NCI-H1092 treated with DMSO at 0.1 percent for 48 hours (cell line): ENCODE measurements around the gene NBDY.

Experiments
- DNase-seq: peaks from one replicate; lab custom pipeline; 2025; lab: John Stamatoyannopoulos, UW

NBDY gene

DNA sequence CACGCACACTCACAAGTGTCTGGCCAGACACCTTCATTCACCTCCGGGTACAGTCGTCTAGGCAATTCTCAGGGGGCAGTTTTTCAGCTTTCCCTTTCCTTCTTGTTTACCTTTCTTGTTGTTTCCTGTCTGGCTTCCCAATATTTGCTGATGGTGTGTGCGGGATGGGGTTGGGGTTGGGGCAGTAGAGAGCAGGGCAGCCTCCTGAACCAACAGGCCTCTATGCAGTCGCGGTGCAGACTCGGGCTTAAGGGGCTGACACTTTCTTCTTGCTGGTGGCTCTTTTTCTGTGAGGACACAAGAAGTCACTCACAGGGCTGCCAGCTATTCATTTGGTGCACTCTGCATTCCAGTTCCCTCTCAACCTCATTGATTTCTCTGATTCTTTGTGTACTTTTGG, 56.4 kb downstream of the NBDY start:
- no peak for DNase-seq

DNA sequence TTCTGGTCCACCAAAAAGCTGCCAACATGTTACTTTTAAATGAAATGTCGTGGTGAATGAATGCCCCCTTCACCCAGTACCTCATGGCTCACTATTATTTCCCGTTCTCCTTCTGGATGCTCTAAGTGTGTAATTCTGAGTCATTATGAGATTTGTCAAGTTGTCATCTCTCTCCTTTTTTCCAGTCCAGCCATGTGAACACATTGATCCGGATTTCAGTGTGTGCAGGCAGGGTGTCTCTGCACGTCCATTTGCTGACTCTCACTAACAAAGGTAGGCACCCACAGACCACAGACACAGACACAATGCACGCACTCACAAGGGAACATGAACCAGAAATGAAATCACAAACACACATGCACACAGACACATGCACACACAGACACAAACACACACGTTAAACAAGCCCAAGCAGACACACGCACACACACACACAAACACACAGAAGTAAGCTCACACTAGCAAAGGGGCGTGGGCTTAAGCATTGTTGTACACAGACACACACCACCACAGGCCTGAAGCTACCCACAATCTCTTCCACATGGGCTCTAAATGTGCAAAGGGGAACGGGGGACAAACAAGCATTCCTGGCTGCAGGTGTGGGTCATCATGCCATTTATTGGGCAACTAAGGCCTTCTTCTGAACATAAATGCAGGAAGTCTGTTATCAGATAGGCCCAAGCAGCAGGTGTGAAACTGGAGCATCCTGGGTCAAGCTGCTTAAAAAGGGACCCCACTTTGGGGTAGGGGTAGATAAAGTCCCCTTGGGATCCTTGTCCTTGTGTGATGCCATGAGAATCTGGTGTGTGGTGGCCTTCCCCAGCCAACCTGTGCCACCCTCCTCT, 58.1 kb downstream of the NBDY start:
- no peak for DNase-seq

DNA sequence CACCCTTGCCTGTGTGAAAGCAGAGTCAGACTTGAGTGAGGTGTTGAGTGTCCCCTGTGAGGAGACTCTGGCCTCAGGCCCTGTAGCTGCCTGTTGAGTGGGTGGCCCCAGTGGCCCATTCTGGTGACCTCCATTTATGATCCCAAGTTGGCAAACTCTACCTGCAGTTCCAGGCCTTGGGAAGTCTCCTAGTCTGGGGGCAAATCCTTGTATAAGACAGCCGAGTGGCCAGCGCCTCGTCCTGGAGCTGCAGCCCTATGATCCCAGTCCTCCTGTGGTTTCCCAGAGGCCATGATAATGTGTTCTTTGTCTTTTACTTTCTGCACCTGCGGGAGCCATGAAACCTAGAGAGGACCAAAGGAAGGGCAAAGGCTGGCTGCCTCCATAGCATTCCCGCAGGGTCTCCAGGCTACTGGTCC, 58.7 kb downstream of the NBDY start:
- DNase-seq: no peak

DNA sequence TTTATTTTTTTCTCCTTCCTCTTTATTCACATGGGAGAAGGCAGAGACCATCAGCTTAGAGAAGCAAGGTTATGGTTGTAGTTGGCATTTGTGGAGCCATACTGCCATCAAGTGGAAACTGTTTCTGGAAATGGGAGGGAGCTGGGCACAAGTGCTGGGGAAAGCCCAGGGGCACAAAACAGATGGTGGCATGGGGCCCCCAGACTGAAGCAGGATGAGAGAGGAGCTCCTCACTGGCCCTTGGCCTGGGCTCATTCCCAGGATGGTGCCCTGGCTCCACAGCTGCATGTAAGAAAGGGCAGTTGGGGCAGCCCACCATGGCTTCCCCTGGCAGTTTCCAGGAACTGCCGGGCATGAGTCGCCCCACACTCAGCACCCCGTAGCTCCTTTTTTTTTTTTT, 59.2 kb downstream of the NBDY start:
- no peak for DNase-seq

DNA sequence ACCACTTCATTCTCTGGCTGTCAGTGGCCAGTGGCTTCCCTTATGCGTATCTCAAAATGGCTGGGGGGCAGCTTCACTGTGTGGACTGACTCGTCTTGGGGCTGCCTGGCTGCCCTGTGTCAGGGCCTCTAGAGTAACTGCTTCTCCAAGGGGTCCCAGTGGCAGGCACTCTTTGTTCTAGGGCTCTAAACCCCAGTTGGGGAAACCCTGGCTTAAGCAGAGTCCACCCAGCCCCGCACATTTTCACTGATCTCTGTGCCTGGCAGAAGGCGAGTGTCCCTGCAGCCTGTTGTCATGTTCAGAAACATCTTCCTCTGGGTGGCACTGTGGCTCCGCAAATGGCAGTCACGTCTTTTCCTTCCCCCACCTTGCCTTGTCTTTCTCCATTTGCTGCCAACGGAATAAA, 59.7 kb downstream of the NBDY start:
- DNase-seq: no peak

DNA sequence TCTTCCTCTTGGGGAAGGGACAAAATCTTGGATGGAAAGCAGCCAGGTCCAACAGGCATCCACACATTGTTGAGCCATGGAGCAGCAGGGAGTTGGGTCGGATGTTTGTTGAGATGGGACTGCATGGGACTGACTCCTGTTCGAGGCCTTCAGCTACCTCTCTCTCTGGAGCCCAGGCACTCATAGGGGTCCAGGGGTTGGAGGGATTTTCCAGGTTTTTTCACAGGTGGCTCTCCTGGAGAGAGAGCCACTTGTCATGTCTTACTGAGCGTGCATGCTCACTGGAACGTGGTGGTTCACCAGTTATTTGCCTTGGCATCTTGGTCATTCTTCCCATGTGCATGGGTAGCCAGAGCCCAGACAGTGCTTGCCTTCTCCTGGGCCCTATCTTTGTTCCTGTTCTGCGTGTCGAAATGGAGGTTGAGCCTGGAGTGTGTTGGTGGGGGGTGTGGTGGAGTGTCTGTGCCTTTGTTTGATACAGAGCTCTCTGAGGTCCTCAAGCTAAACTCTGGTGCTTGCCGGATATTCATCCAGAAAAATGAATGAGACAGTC, 60.6 kb downstream of the NBDY start:
- DNase-seq: no peak

DNA sequence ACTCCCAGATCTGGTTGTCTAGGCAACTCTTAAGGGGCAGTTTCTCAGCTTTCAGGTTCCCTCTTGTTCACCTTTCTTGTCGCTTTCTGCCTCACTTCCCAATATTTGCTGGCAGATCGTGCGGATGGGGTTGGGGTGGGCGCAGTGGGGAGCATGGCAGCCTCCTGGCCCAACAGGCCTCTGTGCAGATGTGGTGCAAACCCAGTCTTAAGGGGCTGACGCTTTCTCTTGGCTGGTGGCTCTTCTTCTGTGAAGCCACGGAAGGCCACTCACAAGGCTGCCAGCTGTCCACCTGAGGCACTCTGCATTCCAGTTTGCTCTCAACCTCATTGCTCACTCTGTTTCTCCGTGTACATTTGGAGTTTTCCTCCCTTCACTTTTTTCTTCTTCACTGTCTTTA, 61.7 kb downstream of the NBDY start:
- no peak for DNase-seq

DNA sequence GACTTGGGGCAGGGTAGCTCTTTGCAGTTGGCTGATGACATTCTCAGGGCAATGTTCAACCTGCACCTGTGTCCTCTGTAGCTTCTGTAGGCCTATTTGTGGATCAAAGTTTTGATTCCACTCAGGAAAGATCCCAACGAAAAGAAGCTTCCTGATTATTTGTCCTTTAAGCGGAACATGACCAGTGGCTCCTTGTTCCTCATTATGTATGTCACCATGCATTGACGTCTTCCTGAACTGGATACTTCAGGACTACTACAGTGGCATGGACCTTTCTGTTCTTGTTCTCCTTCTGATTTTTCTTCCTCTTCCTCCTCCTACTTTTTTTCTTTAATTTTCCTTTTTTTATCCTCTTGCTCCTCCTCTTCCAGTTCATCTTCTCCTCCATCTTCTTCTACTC, 62.4 kb downstream of the NBDY start:
- DNase-seq: no peak

DNA sequence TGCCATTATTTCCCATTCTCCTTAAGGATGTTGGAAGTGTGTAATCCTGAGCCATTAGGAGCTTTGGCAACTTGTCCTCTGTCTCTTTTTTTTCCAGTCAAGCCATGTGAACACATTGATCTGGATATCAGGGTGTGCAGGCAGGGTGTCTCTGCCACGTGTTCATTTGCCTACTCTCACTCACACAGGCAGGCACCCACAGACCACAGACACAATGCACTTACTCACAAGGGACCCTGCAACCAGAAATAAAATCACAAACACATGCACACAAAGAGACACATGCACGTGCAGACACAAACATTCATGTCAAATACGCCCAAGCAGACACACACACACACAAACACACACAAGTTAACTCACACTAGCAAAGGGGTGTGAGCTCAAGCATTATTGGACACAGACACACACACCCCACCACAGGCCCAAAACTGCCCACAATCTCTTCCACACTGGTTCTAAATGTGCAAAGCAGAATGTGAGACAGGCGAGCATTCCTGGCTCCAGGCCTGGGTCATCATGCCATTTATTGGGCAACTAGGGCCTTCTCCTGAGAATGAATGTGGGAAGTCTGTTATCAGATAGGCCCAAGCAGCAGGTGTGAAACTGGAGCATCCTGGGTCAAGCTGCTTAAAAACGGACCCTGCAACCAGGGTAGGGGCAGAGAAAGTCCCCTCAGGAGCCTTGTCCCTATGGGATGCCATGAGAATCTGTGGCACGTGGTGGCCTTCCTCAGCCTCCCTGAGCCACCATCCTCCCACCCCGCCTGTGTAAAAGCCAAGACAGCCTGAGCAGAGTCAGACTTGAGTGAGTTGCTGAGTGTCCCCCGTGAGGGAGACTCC, 63.4 kb downstream of the NBDY start:
- no peak for DNase-seq

DNA sequence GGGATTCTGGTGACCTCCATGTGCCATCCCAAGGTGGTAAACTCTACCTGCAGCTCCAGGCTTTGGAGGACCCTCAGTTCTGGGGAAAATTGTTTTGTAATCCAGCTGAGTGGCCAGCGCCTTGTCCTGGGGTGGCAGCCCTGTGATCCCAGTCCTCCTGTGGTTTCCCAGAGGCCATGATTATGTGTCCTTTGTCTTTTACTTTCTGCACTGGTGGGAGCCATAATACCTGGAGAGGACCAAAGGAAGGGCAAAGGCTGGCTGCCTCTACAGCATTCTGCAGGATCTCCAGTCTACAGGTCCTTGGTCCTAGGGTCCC, 64.0 kb downstream of the NBDY start:
- DNase-seq: no peak

DNA sequence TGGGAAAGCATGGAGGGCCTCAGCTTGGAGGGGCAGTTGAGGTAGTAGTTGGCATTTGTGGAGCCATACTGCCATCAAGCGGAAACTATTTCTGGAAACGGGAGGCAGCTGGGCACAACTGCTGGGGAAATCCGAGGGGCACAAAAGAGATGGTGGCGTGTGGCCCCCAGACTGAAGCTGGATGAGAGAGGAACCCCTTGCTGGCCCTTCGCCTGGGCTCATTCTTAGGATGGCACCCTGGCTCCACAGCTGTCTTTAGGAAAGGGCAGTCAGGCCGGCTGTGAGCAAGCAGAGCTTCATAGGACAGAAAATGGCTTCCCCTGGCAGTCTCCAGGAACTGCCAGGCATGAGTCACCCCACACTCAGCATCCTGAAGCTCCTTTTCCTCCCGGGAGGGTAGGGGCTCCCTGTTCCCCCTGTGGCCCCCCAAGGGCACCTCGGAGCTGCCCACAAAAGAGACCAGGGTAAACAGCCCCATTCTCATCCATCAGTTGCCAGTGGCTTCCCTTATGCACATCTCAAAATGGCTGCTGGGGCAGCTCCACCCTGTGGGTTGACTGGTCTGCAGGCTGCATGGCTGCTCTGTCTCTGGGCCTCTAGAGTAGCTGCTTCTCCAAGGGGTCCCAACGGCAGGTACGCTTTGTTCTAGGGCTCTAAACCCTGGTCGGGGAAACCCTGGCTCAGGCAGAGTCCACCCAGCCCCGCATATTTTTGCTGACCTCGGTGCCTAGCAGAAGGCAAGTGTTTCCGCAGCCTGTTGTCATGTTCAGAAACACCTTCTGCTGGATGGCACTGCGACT, 64.7 kb downstream of the NBDY start:
- no peak for DNase-seq

DNA sequence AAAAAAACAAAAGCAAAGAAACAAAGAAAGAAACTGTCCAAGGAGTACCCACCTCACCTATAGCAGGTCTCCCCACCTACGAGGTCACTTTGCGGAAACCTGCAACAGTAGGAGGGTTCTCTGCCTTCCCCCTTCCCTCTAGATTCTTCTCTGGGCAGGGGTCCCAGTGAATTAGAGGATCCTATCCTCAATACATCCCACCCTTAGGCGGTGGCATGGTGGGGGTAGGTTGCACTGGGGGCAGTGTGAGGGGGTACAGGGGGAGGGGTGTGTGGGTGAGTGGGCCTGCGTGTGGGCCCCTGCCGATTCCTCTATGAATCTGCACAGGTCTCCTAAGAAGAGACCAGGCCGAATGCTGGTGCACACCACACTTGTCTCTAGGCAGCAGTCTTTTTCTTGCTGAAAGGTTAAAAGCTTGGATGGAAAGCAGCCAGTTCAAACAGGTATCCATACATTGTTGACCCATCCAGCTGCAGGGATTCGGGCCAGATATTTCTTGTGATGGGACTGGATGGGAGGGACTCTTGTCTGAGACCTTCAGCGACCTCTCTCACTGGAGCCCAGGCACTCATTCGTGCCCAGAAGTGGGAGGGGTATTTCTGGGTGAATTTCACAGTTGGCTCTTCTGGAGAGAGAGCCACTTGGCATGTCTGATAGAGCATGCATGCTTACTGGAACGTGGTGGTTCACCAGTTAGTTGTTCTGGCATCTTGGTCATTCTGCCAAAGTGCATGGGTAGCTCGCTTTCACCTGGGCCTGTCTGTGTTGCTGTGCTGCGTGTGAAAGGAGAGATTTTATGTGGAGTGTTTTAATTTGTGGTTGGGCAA, 65.6 kb downstream of the NBDY start:
- peak; percentile 67 for DNase-seq

DNA sequence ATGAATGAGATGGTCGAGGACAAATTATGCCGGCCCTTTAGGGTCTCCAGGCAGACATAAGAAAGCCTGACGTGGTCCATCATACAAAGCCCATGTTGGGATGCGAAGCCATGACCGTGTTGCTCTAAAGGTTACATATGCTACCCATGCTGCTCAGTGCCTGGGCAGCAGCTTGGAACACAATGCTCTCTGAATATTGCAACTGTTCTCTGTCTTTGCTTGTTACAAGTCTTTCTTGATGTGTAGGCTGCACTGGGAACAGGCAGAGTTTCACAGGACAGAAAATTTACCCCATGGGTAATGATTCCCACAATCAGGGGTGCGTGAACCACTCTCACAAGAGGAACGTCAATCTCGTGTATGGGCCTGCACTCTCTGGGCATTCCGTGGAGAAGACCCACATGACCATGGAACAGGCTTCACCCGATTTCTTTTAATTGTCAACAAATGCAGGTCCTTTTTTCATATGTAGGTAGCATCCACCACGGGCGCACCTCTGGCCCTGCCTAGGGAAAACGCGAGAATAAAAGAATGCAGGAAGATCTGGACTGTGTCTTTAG, 66.3 kb downstream of the NBDY start:
- DNase-seq: no peak

DNA sequence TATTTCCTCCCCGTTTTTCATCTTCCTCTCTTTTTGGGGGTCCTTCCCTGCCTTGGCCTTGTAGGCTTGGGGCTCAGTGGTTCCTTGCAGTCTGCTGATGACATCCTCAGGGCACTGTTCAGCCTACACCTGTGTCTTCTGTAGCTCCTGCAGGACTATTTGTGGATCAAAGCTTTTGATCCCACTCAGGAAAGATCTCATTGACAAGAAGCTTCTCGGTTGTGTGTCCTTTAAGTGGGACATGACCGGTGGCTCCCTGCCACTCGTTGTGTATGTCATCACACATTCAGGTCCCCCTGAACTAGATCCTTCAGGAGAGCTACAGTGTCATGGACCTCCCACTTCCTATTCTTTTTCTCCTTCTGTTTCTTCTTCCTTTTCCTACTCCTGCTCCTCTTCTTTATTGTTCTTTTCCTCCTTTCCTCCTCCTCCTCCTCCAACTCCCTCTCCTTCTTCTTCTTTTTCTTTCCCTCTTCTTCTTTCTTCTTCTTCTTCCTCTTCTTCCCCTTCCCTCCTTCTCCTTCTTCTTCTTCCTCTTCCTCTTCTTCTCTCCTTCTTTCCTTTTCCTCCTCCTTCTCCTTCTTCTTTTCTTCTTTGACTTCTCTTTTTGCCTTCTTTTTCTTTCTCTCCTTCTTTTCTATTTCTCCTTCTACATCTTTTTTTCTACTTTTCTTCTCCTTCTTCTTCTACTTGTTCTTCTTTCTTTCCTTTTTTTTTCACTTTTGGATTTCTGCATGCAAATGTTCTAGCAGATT, 67.8 kb downstream of the NBDY start:
- DNase-seq: no peak

DNA sequence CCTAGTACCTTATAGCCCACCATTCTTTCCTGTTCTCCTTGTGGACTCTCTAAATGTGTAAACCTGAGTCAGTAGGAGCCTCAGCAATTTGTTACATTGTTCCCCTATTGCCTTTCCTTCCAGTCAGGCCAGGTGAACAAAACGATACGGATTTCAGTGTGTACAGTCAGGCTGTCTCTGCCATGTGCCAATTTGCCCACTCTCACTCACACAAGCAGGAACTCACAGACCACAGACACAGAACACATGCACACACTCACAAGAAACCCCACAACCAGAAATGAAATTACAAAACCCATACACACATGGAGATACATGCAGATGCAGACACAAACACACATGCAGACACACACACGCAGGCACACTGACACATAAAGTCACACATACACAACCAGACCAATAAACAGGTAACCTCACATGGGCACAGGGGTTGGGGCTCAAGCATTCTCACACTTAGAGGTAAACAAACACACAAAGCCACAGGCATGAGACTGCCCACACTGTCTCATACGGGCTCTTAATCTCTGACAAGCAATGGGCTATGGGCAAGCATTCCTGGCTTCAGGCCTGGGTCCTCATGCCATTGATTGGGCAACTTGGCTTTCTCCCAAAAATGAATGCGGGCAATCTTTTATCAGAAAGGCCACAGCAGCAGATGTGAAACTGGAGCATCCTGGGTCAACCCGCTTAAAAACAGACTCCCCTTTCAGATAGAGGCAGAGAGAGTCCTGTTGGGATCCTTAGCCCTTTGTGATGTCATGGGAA, 68.7 kb downstream of the NBDY start:
- DNase-seq: peak; percentile 33

DNA sequence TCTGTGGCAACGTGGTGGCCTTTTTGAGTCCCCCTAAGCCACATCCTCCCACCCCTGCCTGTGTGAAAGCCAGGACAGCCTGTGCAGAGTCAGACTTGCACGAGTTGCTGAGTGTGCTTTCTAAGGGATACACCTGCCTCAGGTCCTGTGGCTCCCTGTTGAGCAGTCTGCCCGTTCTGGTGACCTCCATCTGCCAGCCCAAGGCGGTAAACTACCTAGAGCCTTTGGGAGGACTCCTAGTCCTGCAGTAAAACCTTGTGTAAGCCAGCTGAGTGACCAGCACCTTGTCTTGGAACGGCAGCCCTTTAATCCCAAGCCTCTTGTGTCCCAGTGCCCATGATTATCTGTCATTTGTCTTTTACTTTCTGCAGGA, 69.3 kb downstream of the NBDY start:
- DNase-seq: no peak

DNA sequence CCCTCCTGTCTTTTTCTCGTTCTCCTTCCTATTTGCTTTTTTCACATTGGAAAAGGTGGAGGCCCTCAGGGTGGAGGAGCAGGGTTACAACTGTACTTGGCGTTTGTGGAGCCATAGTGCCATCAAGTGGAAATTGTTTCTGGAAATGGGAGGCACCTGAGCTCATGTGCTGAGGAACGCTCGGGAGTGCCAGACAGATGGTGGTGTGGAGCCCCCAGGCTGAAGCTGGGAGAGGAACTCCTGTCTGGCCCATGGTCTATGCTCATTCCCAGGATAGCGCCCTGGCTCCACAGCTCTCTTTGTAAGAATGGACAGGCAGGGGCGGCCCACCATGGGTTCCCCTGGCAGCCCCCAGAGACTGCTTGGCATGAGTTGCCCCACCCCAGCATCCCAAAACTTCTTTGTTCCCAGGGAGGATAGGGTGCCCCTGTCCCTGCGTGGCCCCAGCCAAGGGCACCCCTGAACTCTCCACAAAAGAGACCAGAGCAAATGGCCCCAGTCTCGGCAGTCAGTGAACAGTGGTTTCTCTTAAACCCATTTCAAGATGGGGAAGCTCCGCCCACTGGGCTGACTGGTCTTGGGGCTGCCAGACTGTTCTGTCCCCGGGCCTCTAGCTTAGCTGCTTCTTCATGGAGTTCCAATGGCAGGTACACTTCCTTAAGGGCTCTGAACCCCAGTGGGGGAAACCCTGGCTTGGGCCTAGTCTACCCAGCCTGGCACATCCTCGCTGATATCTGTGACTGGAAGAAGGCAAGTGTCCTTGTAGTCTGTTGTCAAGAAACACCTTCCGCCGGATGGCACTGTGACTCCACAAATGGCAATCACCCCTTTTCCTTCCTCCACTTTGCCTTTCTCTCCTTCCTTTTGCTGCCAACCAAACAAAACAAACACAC, 70.1 kb downstream of the NBDY start:
- DNase-seq: peak; percentile 79

DNA sequence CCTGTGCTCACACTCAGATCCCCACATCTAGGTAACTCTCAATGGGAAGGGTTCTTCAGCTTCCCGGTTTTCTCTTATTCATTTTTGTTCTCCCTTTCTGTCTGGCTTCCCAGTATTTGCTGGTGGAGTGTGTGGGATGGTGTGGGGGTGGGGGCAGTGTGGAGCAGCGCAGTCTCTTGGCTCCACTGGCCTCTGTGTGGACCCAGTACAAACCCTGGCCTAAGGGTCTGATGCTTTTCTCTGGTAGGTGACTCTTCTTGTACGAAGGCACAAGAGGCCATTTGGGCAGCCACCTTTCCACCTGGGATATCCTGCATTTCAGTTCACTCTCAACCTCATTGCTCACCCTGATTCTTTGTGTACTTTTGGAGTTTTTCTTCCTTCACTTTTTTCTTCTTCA, 71.3 kb downstream of the NBDY start:
- DNase-seq: no peak

DNA sequence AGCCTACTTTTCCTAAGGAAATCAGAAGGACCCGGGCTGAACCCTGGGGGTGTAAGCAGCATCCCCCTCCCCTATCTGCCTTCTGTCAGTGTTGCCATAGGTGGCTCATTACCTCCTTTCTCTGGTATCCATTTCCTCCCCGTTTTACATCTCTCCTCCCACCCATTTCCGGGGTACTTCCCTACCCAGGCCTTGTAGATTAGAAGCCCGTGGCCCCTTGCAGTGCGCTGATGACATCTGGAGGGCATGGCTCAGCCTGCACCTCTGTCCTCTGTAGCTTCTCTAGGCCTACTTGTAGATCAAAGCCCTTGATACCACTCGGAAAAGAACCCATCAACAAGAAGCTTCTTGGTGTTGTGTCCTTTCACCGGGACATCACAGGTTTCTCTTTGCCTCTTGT, 71.8 kb downstream of the NBDY start:
- no peak for DNase-seq
